GM19099 (cell line): ENCODE measurements around the gene STYXL2.

Source experiments
- POLR2A ChIP-seq: IDR thresholded peaks from 3 replicates; pipeline ENCODE4 v1.6.1; 2011; ENCODE audit warnings: low read depth; ENCODE audit not compliant: insufficient read length; ENCODE audit errors: extremely low read depth

STYXL2 gene

GRCh38 chr1:167128261-167129227, 34.7 kb downstream of the STYXL2 start:
- TF ChIP-seq POLR2A, result no peak

DNA sequence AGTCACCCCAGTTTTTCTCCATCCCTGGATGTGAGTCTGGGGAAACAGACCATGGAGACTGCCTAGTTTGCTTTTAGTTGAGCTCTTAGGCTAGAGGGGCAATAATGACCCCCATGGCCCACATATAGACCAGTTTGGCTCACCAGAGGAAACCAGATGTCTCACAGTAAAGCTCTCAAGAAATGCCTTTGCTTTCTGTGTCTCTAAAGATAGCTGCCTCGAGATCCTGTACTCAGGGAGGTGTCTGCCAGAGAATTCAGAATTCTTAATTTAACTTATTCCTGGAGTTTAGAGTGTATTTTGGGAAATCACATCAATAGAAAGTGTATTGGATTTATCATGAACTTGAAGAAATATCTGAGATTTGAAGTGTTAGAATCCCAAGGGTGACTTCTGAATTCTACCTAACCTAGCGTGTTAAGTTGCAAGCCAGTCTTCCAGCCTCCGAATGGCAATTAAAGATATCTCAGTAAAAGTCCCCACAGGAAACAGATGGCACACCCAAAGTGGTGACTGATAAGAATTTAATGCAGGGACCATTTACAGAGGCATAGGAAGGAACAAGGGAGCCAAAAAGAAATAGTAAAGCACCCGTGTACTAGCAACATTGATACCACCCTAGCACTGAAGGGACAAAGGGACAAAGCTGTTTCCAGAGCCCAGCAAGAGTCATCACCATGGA, 37.1 kb downstream of the STYXL2 start:
- no peak for TF ChIP-seq POLR2A

DNA sequence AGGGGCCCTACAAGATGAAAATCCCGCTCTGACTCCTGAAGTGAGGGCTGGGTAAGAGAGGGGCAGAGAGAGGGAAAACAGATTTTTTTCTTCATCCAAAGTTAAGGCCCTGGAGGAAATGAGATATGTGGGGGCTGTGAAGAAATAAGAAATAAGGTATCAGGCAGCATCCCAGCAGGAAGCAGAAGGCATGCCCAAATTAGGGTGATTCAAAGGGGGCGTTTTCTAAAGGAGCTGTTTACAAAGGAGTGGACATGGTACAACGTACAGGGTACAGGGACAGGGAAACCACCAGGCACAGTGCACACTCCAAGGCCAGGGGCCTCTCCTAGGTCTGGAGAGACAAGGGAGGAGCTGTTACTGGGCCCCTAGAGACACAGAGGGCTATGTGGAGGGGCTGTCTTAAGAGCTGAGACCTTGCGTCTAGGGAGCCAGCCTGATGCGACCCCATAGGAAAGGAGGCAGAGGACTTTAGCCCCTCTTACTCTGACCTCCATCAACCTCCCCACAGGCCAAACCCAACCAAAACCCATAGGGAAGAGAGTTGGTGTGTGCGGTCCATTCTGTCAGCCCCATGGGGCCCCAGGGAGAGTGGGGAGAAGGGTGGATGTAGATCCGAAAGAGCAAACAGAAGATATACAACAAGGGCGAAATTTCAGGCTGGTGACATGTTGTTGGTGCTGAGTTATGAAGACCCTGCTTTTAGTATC, 38.6 kb downstream of the STYXL2 start:
- TF ChIP-seq POLR2A, result no peak

GRCh38 chr1:167135281-167135840, 41.5 kb downstream of the STYXL2 start:
- TF ChIP-seq POLR2A, result no peak

DNA sequence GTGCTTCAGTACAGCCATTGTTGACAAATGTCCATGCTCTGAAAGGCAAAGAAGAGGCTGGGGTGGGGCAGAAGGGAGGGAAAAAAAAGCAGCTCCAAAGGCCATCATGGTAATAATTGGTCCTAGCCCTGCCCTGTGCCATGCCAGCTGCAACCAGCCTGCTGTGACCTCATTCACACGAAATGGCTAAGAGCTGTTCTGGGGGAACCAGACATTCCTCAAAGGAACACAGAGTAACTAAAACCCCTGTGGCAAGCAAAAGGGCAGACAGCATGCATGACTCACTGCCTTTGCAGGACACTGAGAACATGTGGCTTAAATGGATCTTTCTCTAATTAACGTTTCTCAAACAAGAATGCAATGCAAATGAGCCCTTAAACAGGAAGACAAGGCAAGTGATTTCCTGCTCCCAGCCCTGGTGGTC, 42.3 kb downstream of the STYXL2 start:
- TF ChIP-seq POLR2A, result no peak

DNA sequence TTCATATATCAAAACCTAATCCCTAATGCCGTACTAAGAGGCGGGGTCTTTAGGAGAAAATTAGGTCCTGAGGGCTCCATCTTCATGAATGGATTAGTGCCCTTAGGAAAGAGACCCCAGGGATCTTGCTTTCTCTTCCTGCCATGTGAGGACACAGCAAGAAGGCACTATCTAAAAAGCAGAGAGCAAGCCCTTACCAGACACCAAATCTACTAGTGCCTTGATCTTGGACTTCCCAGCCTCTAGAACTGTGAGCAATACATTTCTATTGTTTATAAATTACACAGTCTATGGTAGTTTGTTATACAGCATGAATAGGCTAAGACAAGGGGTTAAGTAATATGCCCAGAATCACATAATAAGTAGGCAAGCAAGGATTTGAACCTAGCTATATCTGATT, 42.9 kb downstream of the STYXL2 start:
- TF ChIP-seq POLR2A, result no peak

GRCh38 chr1:167137332-167137781, 43.5 kb downstream of the STYXL2 start:
- no peak for TF ChIP-seq POLR2A

DNA sequence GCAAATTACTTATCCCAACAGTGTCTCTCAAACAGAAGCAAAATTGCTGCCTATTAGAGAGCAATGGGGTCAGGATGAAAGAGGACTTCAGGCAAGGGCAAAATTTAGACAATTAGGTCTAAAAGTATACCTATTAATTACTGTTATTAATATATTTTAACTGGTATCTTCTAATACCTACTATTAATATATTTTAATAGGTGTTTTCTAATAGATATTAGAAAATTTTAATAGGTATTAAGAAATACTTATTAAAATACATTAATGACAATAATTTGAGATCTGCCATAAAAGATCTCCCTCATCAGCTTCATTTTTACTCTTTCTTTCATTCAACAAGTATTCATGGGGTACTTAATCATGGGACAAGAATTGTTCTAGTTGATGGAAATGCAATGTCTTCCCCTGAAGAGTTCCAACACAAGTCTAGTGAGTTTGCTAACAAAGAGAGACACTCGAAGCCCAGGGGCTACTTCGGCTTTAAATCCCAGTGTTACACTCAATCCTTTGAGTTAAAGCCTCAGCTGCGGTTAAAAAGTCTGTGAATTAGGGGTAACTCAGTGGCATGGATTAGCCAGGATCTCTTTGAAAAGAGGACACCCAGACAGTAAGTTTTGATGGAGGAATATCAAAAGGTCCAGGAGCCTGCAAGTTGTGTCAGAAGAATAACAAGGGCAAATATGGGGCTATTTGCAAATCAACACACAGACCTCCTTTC, 44.1 kb downstream of the STYXL2 start:
- no peak for TF ChIP-seq POLR2A

DNA sequence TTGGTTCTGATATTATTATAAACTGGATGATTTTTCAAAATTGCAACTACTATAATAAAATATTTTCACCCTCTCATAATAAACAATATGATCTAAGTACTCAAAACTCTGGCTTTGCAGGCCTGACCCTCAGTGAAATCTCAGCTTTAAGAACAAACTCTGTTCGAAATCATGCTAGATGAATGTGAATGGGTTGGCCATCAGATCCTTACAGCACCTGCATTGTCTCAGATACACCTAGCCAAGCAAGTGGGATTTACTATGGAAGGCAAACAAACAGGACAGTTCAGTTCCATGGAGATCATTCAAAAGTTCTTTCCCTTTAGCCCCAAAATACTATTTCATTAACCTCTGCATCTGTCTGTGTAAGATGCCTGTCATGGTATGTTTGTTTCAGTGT, 44.8 kb downstream of the STYXL2 start:
- no peak for TF ChIP-seq POLR2A

DNA sequence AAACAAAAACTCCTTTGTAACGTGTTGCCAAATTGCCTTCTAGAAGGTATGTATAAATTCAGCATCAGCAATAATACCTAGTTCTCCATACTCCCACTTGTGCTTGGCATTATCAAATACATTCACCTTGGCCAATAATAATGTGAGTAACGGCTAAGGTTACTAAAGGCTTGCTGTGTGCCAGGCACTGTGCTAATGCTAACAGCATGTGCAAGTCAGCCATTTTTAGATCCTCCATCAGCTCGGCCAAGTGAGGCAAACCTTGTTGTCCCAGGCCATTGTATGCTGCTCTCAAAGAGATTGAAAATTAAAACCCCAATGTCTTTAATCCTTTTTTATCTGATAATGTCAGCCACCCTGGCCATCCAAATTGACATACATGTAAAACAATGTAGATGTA, 48.1 kb downstream of the STYXL2 start:
- TF ChIP-seq POLR2A, result no peak
